Uterus (tissue), 2 donors: Measurements from ENCODE around the gene PRKAR1B.

Source experiments
- POLR2A ChIP-seq, 2 donors: fragments of 450-650 bp; IDR thresholded peaks; one replicate each; pipeline ENCODE4 v1.6.1; 2016; ENCODE audit warnings: antibody characterized with exemption in 2 of 2, mild to moderate bottlenecking in 1 of 2, moderate library complexity in 1 of 2
- TF ChIP-seq, protein P1 (sequence below), 4 experiments: fragments of 200-600 bp in 2 of 4; fragments of 450-650 bp in 2 of 4; sonication (generic) in 2 of 4; IDR thresholded peaks; one replicate each; pipeline ENCODE4 v1.5.1; 2016 to 2019; ENCODE audit warnings: antibody characterized with exemption in 4 of 4, mild to moderate bottlenecking in 2 of 4, moderate library complexity in 1 of 4

DNA sequence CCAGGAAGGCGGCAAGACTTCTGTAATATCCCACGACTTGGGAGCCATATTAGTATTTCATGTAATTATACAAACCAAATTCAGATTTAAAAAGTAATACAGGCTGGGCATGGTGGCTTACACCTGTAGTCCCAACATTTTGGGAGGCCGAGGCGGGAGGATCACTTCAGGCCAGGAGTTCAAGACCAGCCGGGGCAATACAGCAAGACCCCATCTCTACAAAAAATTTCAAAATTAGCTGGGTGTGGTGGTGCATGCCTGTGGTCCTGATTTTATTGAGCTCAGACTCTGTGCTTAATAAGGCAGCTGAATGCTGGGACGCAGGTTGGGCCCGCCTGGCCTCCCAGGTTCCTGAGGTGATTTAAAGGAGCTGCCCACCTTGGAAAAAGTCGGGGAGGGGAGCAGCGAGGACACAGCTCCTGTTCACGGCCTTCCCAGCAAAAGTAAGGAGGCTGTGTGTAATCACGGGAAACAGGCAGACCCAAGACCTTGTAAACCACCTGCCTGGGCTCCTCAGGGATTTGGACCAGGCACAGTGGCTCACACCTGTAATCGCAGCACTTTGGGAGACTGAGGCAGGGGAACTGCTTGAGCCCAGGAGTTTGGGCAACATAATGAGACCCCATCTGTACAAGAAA, 93.6 kb downstream of the PRKAR1B start:
- TF ChIP-seq, protein P1, sequence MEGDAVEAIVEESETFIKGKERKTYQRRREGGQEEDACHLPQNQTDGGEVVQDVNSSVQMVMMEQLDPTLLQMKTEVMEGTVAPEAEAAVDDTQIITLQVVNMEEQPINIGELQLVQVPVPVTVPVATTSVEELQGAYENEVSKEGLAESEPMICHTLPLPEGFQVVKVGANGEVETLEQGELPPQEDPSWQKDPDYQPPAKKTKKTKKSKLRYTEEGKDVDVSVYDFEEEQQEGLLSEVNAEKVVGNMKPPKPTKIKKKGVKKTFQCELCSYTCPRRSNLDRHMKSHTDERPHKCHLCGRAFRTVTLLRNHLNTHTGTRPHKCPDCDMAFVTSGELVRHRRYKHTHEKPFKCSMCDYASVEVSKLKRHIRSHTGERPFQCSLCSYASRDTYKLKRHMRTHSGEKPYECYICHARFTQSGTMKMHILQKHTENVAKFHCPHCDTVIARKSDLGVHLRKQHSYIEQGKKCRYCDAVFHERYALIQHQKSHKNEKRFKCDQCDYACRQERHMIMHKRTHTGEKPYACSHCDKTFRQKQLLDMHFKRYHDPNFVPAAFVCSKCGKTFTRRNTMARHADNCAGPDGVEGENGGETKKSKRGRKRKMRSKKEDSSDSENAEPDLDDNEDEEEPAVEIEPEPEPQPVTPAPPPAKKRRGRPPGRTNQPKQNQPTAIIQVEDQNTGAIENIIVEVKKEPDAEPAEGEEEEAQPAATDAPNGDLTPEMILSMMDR (IDR thresholded peaks at IDR 0.05): no peak
- no peak for TF ChIP-seq POLR2A (IDR thresholded peaks at IDR 0.05)
